Trophoblast cell (in vitro differentiated cells and primary cell): Measurements from ENCODE around the gene EVPLL.
"Not testable (repeated sequence)": the region's sequence is repeated elsewhere in the genome, so short reads cannot be mapped to it uniquely, and the experiment has no call there.

Source experiments
- DNase-seq, 2 donors: peaks; one replicate each; pipeline ENCODE4 v3.0.0-alpha.2; 2016
- H2AFZ ChIP-seq: 2 replicates; pipeline ENCODE4 v1.6.1; 2013; ENCODE audit warnings: low read length, moderate library complexity, mild to moderate bottlenecking; ENCODE audit not compliant: insufficient read depth, poor library complexity
- H2AK5ac ChIP-seq: 2 replicates; pipeline ENCODE4 v1.6.1; 2013; ENCODE audit warnings: mild to moderate bottlenecking, low read length
- H2BK120ac ChIP-seq: 2 replicates; pipeline ENCODE4 v1.6.1; 2013; ENCODE audit warnings: low read length, mild to moderate bottlenecking, moderate library complexity; ENCODE audit not compliant: insufficient read depth, poor library complexity
- H2BK12ac ChIP-seq: 2 replicates; pipeline ENCODE4 v1.6.1; 2013; ENCODE audit warnings: mild to moderate bottlenecking, low read length, moderate library complexity
- H2BK5ac ChIP-seq: 2 replicates; pipeline ENCODE4 v1.6.1; 2013; ENCODE audit warnings: low read length, low read depth, moderate library complexity, mild to moderate bottlenecking; ENCODE audit not compliant: poor library complexity
- H3K14ac ChIP-seq: 2 replicates; pipeline ENCODE4 v1.6.1; 2013; ENCODE audit warnings: mild to moderate bottlenecking, low read length
- H3K18ac ChIP-seq: 2 replicates; pipeline ENCODE4 v1.6.1; 2013; ENCODE audit warnings: mild to moderate bottlenecking, low read length
- H3K23ac ChIP-seq: 2 replicates; pipeline ENCODE4 v1.6.1; 2013; ENCODE audit warnings: low read length
- H3K27ac ChIP-seq: 2 replicates; pipeline ENCODE4 v1.5.1; 2013; ENCODE audit warnings: low read depth, mild to moderate bottlenecking, inconsistent platforms, low read length, moderate library complexity
- H3K27me3 ChIP-seq: 2 replicates; pipeline ENCODE4 v1.6.1; 2013; ENCODE audit warnings: inconsistent platforms, mild to moderate bottlenecking, low read length, moderate library complexity; ENCODE audit not compliant: insufficient read depth
- H3K36me3 ChIP-seq, 2 experiments: 1 replicate in 1 of 2; 2 replicates in 1 of 2; pipeline ENCODE4 v1.6.1; 2013; ENCODE audit warnings: low read length in 2 of 2, mild to moderate bottlenecking in 2 of 2, moderate library complexity in 1 of 2; ENCODE audit not compliant: insufficient read depth in 2 of 2, control insufficient read depth in 1 of 2
- H3K4ac ChIP-seq: 2 replicates; pipeline ENCODE4 v1.6.1; 2013; ENCODE audit warnings: low read depth, mild to moderate bottlenecking, low read length, moderate library complexity
- H3K4me1 ChIP-seq, 2 experiments: 1 replicate in 1 of 2; 2 replicates in 1 of 2; pipeline ENCODE4 v1.6.1; 2013; ENCODE audit warnings: low read length in 2 of 2, mild to moderate bottlenecking in 2 of 2, moderate library complexity in 1 of 2; ENCODE audit not compliant: insufficient read depth in 2 of 2, control insufficient read depth in 1 of 2
- H3K4me2 ChIP-seq: 2 replicates; pipeline ENCODE4 v1.6.1; 2013; ENCODE audit warnings: inconsistent platforms, mild to moderate bottlenecking, low read length, moderate library complexity
- H3K4me3 ChIP-seq: 2 replicates; pipeline ENCODE4 v1.5.1; 2013; ENCODE audit warnings: mild to moderate bottlenecking, low read depth, low read length, inconsistent platforms
- H3K79me1 ChIP-seq: one replicate; pipeline ENCODE4 v1.6.1; 2013; ENCODE audit warnings: low read length
- H3K79me2 ChIP-seq: 2 replicates; pipeline ENCODE4 v1.6.1; 2013; ENCODE audit warnings: low read length, mild to moderate bottlenecking; ENCODE audit not compliant: control insufficient read depth, insufficient read depth, poor library complexity
- H3K9ac ChIP-seq: 2 replicates; pipeline ENCODE4 v1.6.1; 2013; ENCODE audit warnings: mild to moderate bottlenecking, low read length
- H3K9me3 ChIP-seq: 2 replicates; pipeline ENCODE4 v1.6.1; 2013; ENCODE audit warnings: low read depth, mild to moderate bottlenecking, control low read depth, inconsistent platforms, low read length; ENCODE audit not compliant: insufficient read depth
- H4K12ac ChIP-seq: 2 replicates; pipeline ENCODE4 v1.6.1; 2013; ENCODE audit warnings: low read depth, mild to moderate bottlenecking, low read length, moderate library complexity
- H4K8ac ChIP-seq: 2 replicates; pipeline ENCODE4 v1.6.1; 2013; ENCODE audit warnings: low read depth, mild to moderate bottlenecking, low read length, moderate library complexity
- H4K91ac ChIP-seq: one replicate; pipeline ENCODE4 v1.6.1; 2013; ENCODE audit warnings: low read depth, mild to moderate bottlenecking, low read length, moderate library complexity
- WGBS: extraction: QIAGEN DNeasy Blood & Tissue Kit; methylation state at CpG from one replicate; pipeline ENCODE4 v1.1.7; 2013; ENCODE audit warnings: missing lambda C conversion rate; ENCODE audit not compliant: insufficient read length, insufficient coverage; ENCODE audit errors: extremely low coverage; 5-methylcytosine and 5-hydroxymethylcytosine counted together

EVPLL gene

DNA sequence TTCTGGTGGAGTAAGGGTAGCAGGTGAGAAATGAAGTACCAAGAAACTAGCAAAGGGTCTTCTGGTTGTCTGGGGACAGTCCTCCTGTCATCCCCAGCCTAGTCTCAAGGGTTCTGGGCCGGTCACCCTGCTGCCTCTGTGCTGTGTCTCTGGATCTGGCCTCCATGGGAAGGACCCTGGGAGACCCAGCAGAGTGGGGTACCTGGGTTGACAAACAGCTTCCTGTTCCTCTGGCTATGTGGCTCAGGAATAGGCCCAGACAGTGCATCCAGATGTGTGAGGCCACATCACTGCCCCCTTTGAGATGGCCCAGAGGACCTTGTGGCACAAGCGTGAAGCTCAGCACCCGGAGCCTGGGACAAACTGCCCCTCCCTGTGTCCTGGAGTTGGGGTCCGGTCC, 10.7 kb downstream of the EVPLL start:
- not testable (repeated sequence) for H3K27ac ChIP-seq, H3K9me3 ChIP-seq, H2BK120ac ChIP-seq, H4K12ac ChIP-seq, H3K23ac ChIP-seq, H3K4me1 ChIP-seq, H3K79me2 ChIP-seq, H2AK5ac ChIP-seq, DNase-seq, H3K79me1 ChIP-seq, H3K14ac ChIP-seq, H3K18ac ChIP-seq, H4K8ac ChIP-seq, H3K4ac ChIP-seq, H2BK5ac ChIP-seq, H3K36me3 ChIP-seq, H3K4me3 ChIP-seq, H3K27me3 ChIP-seq, H3K9ac ChIP-seq, H2AFZ ChIP-seq, H4K91ac ChIP-seq, H3K4me2 ChIP-seq, H2BK12ac ChIP-seq
- WGBS: no CpG with 5 or more reads among the region's 4 CpGs

DNA sequence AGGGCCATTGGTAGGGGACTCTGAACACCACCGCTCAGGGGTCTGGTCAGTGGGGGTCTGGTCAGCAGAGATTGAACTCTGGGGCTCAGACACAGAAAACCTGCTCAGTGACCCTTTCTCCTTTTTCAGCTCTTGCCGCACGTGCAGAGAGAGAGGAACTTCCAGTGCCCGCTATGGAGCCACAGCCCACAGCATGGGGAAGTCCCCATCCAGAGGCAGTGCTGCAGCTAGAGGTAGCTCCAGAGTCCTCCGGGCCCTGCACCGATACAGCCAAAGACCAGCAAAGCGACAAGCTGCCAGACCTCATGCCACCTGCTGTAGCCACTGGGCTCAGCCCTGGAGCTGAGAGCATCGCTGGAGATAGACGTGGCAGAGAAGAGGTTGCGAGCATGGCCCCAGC, 11.2 kb downstream of the EVPLL start:
- H2AK5ac ChIP-seq, H4K91ac ChIP-seq, DNase-seq, H3K4me2 ChIP-seq, H2BK120ac ChIP-seq, H4K8ac ChIP-seq, H3K23ac ChIP-seq, H3K27me3 ChIP-seq, H4K12ac ChIP-seq, H3K4me1 ChIP-seq, H3K36me3 ChIP-seq, H3K14ac ChIP-seq, H3K79me2 ChIP-seq, H2BK12ac ChIP-seq, H3K27ac ChIP-seq, H3K18ac ChIP-seq, H3K9ac ChIP-seq, H3K9me3 ChIP-seq, H3K79me1 ChIP-seq, H2AFZ ChIP-seq, H3K4ac ChIP-seq, H3K4me3 ChIP-seq, H2BK5ac ChIP-seq: not testable (repeated sequence)
- no CpG with 5 or more reads among the region's 10 CpGs for WGBS

DNA sequence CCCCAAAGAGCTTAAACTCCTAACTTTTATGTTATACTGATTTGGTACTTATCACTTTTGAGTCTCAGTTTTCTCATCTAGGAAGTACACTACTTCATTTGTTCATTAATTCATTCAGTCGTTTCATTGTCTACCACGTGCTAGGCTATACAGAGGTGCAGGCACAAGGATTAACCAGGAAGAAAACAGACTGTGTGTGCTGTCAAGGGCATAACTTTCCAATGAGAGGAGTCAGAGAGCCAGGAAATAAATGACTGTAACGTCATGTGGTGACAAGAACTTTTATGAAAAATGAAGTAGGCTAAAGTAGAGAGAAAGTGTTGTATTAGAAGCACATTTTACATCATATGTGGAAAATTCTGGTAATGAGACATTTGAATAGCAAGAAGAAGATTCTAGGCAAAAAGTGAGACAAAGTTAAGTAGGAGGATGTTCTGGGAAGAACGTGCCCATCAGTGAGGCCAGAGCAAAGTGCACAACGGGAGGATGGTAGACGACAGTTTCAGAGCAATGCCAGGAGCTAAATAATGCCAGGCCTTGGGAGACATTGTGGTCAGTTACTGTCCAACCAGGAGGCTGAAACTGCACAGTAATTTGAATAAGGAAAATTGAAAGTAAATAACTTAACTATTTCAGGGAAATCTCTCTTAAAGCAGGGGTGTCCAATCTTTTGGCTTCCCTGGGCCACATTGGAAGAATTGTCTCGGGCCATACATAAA, 24.5 kb downstream of the EVPLL start:
- H3K27ac ChIP-seq, H3K79me2 ChIP-seq, H2AK5ac ChIP-seq, H3K4me2 ChIP-seq, H4K91ac ChIP-seq, H4K8ac ChIP-seq, H3K36me3 ChIP-seq, H3K4ac ChIP-seq, H2BK120ac ChIP-seq, H3K23ac ChIP-seq, H3K4me1 ChIP-seq, H4K12ac ChIP-seq, H3K14ac ChIP-seq, H2BK5ac ChIP-seq, H3K79me1 ChIP-seq, H3K9ac ChIP-seq, H3K27me3 ChIP-seq, H3K9me3 ChIP-seq, DNase-seq, H2BK12ac ChIP-seq, H3K18ac ChIP-seq, H3K4me3 ChIP-seq, H2AFZ ChIP-seq: not testable (repeated sequence)
- no CpG with 5 or more reads among the region's 7 CpGs for WGBS

- H3K79me1 ChIP-seq, H3K23ac ChIP-seq, H3K9ac ChIP-seq, H4K8ac ChIP-seq, H3K36me3 ChIP-seq, H3K4me1 ChIP-seq, DNase-seq, H3K18ac ChIP-seq, H4K91ac ChIP-seq, H3K14ac ChIP-seq, H3K9me3 ChIP-seq, H3K79me2 ChIP-seq, H2BK12ac ChIP-seq, H3K4ac ChIP-seq, H3K27me3 ChIP-seq, H4K12ac ChIP-seq, H2BK5ac ChIP-seq, H2BK120ac ChIP-seq, H3K4me3 ChIP-seq, H3K27ac ChIP-seq, H2AK5ac ChIP-seq, H3K4me2 ChIP-seq, H2AFZ ChIP-seq: not testable (repeated sequence)
- no CpG with 5 or more reads among the region's 5 CpGs for WGBS
Observed at GRCh38 chr17:18403166-18403565, 25.6 kb downstream of the EVPLL start.
